Inferior parietal cortex (tissue), 1 donor: ENCODE data around the gene STON2.
"Not testable (repeated sequence)": the region's sequence is repeated elsewhere in the genome, so short reads cannot be mapped to it uniquely, and the experiment has no call there.

Source experiments
- DNase-seq: peaks from one replicate; pipeline ENCODE4 v3.0.0-alpha.2; 2016; ENCODE audit errors: extremely low spot score

Gene STON2

GRCh38 chr14:81384900-81385299 lies 15.2 kb downstream of the STON2 start:
- no peak for DNase-seq

DNA sequence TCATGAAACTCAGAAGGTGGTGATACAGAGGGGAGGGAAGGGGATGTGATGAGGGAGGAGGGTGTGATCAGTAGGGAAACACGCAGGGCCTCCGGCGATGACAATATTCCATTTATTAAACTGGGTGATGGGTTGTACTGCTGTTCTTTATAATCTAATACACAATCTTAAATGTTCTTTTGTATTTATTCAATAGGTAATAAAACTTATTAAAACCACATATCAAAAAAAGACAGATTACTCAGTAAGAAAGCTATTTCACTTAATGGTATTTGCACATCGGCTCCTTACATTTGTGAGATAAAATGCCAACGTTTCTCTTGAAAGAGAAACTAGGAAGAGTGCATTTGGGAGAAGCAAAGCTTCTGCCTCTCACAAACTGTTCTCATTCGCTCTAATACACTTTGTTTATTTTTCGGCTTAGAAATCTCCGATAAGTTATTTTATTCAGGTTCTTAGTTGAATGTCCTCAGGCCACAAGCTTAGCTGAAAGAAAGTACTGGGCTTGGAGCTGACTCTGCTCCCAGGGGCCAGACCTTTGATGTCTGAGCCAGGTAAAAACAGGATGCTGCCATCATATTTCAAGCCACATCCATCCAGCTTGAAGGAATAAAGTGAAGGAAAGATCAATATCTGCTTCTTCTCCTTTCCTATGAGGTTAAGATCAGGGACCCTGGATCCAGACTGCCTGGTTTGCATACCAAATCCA lies 17.5 kb downstream of the STON2 start:
- DNase-seq: no peak

- not testable (repeated sequence) for DNase-seq
Measured at GRCh38 chr14:81380009-81380408, 20.1 kb downstream of the STON2 start.

- DNase-seq: no peak
Measured at GRCh38 chr14:81371802-81372201, 28.3 kb downstream of the STON2 start.

GRCh38 chr14:81367563-81367962 lies 32.6 kb downstream of the STON2 start:
- no peak for DNase-seq

- DNase-seq: no peak
Measured at GRCh38 chr14:81366884-81367283, 33.2 kb downstream of the STON2 start.

DNA sequence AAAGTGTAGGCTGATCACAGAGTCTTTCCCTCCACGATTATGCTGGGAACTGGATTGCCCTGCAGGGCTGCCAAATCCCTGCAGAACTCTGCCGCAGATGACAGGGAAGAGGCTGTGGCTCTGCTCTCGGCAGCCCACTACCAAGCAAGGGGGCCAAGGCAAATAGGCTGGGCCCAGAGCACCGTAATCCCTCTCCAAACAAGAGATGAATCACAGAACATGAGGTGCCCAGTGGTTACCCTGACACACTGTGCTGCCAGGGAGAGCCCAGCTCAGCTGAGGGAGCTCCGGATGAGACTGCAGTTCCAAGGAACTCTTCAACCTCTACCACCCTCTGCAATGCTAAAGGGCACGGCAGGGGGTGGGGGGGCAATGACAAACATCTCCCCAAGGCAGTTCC lies 33.9 kb downstream of the STON2 start:
- DNase-seq: no peak

DNA sequence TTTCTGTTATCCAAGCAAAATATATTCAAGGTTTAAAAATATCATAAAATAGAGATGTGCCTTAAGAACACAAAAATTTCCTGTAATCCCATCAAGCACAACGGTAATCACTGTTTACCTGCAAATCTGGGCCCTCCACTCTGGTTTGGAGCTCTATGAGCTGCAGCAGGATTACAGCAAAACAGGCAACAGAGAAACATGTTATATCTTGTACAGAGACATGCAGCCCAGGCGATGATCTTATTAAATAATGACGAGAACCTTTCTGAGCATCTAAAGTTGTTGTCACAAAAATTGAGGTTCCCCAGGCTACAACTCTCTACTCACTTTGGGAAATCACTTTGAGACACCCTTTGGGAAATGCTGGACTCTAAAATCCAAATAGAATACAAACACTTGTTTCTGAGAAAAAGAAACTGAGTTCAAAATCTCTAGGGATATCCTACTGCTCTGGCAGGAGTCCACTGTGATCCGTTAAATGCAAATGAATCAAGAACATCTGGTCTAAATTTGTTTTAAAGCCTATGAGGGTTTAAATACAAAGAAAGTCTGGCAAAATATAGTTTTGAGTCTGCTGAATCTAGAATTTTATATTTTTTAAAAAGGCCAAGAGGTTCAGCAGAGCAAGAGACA lies 36.3 kb downstream of the STON2 start:
- DNase-seq: no peak

DNA sequence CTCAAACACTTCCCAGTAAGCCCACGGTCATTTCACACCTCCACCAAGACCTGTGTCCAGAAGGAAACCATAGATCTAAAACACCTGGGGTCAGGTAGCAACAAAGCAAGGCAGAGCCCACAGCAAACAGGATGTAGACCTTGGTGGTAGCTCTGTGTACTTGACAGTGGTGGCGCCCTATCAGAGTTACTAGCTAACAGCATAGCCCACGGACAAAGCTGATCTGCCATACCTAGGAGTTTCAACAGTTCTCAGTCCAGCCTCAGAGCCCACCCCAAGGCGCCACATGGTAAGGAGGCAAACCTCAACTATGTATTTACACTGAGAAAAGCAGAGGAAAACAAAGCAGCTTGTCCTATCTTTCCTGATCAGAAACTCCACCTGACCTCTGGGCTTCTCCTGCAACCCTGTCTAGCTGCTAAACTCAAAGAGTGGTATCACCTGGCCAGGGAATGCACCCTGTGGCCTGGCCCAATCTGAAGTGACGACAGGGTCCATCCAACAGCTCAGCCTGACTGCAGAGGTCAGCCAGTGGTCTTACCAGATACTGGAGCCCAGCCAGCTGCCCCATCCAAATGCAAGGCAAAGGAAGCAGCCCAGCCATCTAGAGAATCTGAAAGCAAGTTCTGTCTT lies 46.3 kb downstream of the STON2 start:
- no peak for DNase-seq

DNA sequence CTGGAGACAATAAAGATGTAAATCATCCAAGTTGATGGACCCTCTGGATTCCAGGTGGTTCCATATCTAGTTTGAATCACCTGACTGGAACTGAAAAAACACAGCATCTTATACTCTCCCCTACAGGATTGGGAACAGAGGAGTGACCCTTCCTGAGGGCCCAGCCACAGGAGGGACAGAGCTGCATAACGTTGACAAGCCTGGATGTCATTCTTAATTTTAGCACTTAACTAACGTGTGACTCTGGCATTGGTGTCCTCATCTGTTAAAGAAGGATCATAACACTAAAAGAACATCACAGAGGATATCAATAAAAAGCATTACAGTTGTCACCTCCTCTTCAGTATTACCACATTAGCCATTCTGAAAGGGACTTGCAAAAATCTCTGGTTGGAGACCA lies 47.7 kb downstream of the STON2 start:
- no peak for DNase-seq

DNA sequence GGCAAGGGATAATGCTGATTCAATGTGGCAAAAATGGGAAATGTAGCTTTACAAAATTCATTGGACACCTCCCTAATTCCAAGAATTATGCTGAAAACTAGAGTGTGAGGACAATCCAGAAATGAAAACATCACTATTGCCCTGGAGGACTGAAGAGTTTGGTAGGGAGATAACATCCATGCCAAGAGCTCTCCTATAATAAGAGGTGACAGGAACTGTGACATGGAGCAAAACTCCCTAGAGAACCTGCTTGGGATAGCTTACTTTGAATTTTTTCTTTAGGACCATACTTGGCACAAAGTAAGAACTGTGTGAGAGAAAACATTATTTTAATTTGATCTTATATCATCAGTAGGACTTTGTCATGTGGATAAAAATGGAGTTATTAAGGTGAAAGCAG lies 48.9 kb downstream of the STON2 start:
- DNase-seq: no peak

- DNase-seq: no peak
Measured at GRCh38 chr14:81350344-81351130, 49.6 kb downstream of the STON2 start.

DNA sequence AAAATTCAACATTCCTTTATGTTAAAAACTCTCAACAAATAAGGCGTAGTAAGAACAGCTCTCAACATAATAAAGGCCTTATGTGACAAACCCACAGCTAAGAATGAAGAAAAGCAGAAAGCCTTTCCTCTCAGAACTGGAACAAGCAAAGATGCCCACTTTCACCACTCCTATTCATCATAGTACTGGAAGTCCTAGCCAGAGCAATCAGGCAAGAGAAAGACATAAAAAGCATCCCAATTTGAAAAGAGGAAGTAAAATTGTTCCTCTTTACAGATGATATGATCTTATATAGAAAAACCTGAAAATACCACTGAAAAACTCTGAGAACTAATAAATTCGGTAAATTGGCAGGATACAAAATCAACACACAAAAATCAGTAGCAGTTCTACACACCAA lies 52.1 kb downstream of the STON2 start:
- DNase-seq: no peak

GRCh38 chr14:81345781-81346180 lies 54.3 kb downstream of the STON2 start:
- DNase-seq: no peak

GRCh38 chr14:81344481-81345160 lies 55.5 kb downstream of the STON2 start:
- DNase-seq: no peak

DNA sequence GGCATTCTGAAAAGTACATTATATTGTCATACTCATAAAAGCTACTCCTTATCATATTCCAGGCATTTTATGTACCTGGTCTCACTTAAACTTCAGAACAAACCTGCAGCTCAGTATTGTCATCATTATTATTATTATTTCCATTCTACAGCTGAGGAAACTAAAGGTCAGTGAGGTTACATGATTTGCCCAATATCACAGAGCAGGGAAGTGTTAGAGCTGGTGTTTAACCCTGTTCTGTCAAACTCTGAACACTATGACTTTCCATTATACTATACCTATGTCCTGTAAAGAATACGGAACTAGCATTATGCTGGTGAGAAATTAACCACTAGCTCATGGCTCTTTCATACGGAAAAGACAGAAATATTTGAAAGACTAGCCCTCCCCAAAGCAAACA lies 56.4 kb downstream of the STON2 start:
- no peak for DNase-seq

- no peak for DNase-seq
Measured at GRCh38 chr14:81342850-81343580, 57.1 kb downstream of the STON2 start.

- DNase-seq: no peak
Measured at GRCh38 chr14:81341781-81342180, 58.3 kb downstream of the STON2 start.

GRCh38 chr14:81341370-81341769 lies 58.8 kb downstream of the STON2 start:
- no peak for DNase-seq

DNA sequence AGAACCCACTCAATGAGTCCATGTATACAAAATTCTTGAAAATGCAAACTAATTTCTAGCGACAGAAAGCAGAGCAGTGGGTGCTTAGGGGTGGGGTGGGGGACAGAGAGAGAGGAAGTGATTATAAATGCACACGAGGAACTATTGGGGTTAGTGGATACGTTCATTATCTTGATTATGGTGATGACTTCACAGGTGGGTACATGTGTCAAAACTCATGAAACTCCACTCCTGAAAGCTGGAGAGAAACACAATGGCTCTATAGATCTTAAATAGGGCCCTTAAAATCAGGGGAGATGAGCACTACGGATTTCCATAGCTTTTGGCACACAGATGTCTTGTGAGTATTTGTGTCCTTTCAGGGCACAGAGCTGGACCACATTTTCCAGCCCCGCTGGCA lies 59.9 kb downstream of the STON2 start:
- no peak for DNase-seq

DNA sequence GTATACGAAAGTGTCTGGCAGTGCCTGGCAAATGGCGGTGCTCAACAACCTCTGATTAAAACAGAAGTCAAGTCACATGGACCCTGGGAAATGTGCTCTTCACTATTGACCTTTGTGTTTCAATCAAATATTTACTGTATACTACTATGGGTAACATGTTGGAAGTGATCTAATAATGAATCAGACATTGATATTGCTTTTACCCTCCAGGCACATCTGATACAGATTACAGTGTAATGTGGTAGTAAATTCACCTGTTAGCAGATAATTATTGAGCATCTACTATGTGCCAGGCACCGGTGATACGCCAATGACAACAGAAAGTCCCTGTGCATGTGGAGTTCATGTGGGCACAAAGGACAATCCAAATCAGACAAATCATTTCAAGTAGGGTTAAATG lies 63.1 kb downstream of the STON2 start:
- DNase-seq: no peak
